Keratinocyte (primary cell): ENCODE results near the gene RNF157.

Source experiments
- EZH2 ChIP-seq: IDR thresholded peaks from one replicate; pipeline ENCODE4 v1.6.1; 2012; ENCODE audit warnings: inconsistent platforms, mild to moderate bottlenecking, low read length, moderate library complexity
- TF ChIP-seq, protein P1 (sequence below), 3 experiments: IDR thresholded peaks in 1 of 3; conservative IDR thresholded peaks in 1 of 3; optimal IDR thresholded peaks in 1 of 3; 2 replicates in 2 of 3; 3 replicates in 1 of 3; pipeline versions ENCODE3 to v1.5.1; 2011; ENCODE audit warnings: low read length in 3 of 3, mild to moderate bottlenecking in 3 of 3, moderate library complexity in 2 of 3, control low read depth in 1 of 3, inconsistent platforms in 1 of 3; ENCODE audit not compliant: insufficient read depth in 2 of 3; ENCODE audit errors: extremely low read depth in 1 of 3

DNA sequence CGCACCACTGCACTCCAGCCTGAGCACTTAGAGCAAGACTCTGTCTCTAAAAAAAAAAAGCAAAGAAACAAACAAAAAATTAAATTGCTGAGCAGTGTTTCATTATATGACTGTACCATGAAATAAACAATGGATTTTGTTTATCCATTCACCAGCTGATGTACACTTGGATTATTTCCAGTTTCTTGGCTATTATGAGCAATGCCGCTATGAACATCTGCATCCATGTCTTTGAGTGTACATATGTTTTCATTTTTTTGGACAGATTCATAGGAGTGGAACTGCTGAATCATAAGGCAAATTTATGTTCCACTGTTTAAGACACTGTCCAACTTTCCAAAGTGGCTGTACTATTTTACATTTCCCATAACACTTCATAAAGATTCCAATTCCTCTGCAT, 8.0 kb downstream of the RNF157 start:
- TF ChIP-seq, protein P1, sequence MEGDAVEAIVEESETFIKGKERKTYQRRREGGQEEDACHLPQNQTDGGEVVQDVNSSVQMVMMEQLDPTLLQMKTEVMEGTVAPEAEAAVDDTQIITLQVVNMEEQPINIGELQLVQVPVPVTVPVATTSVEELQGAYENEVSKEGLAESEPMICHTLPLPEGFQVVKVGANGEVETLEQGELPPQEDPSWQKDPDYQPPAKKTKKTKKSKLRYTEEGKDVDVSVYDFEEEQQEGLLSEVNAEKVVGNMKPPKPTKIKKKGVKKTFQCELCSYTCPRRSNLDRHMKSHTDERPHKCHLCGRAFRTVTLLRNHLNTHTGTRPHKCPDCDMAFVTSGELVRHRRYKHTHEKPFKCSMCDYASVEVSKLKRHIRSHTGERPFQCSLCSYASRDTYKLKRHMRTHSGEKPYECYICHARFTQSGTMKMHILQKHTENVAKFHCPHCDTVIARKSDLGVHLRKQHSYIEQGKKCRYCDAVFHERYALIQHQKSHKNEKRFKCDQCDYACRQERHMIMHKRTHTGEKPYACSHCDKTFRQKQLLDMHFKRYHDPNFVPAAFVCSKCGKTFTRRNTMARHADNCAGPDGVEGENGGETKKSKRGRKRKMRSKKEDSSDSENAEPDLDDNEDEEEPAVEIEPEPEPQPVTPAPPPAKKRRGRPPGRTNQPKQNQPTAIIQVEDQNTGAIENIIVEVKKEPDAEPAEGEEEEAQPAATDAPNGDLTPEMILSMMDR (optimal IDR thresholded peaks at IDR 0.05 in 1 of 3, IDR thresholded peaks at IDR 0.05 in 1 of 3, conservative IDR thresholded peaks at IDR 0.05 in 1 of 3; ENCODE audit: extremely low read depth in 1 of 3, insufficient read depth in 2 of 3, low read length in 3 of 3), result no peak
- TF ChIP-seq EZH2, result no peak
